HG02870 (cell line): Measurements from ENCODE around the gene KRTAP6-1.

ENCODE experiments used
- ATAC-seq: cut with Tn5 transposase; IDR thresholded peaks from one replicate; pipeline ENCODE4 v1.9.1; 2021; ENCODE audit warnings: mild to moderate bottlenecking, moderate library complexity; ENCODE audit not compliant: unreplicated experiment

Gene KRTAP6-1

GRCh38 chr21:30579346-30579745, 34.4 kb downstream of the KRTAP6-1 start:
- ATAC-seq, result no peak

DNA sequence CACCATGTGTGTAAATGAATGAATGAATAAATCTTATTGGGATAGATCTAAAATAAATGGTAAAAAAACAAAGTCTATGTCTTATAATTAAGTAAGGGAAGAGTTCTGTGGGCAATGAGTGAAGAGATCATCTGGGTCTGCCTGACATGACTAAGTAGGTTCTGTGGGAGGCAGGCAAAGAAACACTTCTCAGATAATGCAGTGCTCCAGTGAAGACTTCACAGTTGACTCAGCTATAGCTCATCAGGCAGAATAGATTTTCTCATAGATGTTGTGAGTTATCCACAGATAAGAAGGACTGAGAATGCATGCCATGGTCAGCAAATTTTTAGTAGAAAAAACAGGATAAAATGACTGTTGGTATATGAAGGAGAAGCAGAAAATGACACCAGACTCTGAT, 36.0 kb downstream of the KRTAP6-1 start:
- ATAC-seq, result no peak

GRCh38 chr21:30567617-30568016, 46.1 kb downstream of the KRTAP6-1 start:
- no peak for ATAC-seq

DNA sequence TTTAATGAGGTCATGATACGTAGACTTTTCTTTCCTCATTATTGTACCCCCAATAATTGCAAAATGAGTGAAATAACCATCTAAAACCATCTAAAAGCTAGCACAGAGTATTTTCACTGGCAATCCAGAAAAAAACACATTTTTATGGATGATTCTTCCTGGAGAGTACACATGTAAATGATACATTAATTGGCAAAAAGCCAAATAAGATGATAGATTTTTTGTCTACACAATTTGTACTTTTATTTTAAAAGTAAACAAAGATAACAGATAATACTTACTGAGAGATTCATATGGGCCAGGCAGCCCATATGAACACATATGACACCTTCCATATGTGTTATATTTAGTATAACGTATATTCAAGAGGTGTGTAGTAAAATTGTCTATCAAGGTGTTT, 50.1 kb downstream of the KRTAP6-1 start:
- ATAC-seq, result no peak
